ENCODE measurements around the gene CTTNBP2NL.
"Not testable (repeated sequence)": the region's sequence is repeated elsewhere in the genome, so short reads cannot be mapped to it uniquely, and the experiment has no call there.

Gene CTTNBP2NL

GRCh38 chr1:112423666-112424065 is 27.7 kb downstream of the CTTNBP2NL start:
- DNase-seq (ENCODE audit: low read depth): not testable (repeated sequence)

GRCh38 chr1:112429749-112430148 is 33.7 kb downstream of the CTTNBP2NL start:
- no peak for DNase-seq (ENCODE audit: low read depth)

- DNase-seq (ENCODE audit: low read depth): no peak
These were observed 35.0 kb downstream of the CTTNBP2NL start for GRCh38 chr1:112431038-112431437.

DNA sequence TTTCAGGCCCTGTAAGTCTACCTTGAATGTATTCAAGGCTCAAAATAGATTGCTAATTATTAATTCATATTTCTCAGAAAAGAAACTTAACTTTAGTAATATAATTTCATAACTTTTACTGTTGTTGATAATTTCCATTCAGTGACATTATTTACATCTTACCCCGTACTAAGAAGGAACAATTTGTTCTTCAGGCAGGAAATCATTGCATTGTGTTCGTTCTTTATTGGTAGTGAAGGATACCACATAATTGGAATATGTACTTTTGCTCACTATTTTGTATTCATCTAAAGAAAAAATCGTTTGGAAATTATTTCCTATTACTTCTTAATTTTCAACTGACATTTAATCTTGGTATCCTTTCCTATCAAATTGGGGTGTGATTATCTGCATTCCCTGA is 39.4 kb downstream of the CTTNBP2NL start:
- DNase-seq (ENCODE audit: low read depth): no peak

DNA sequence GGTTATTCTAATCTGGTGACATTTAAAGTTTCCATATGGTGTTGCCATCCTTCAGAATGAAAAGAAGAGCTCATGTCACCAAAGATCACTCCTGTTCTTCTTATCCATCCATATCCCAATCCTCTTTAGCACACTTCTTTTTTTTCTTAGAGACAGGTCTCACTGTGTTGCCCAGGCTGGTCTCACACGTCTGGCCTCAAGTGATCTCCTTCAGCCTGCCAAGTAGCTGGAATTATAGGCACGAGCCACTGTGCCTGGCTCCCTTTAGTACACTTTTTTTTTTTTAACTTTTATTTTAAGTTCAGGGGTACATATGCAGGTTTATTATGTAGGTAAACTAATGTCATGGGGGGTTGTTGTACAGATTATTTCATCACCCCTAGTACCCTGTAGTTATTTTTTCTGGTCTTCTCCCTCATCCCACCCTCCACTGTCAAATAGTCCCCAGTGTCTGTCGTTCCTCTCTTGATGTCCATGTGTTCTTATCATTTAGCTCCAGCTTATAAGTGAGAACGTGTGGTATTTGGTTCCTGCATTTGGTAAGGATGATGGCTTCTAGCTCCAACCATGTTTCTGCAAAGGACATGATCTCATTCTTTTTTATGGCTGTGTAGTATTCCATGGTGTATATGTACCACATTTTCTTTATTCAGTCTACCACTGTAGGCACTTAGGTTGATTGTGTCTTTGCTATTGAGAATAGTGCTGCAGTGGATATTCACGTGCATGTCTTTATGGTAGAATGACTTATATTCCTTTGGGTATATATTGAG is 40.6 kb downstream of the CTTNBP2NL start:
- no peak for DNase-seq (ENCODE audit: low read depth)

DNA sequence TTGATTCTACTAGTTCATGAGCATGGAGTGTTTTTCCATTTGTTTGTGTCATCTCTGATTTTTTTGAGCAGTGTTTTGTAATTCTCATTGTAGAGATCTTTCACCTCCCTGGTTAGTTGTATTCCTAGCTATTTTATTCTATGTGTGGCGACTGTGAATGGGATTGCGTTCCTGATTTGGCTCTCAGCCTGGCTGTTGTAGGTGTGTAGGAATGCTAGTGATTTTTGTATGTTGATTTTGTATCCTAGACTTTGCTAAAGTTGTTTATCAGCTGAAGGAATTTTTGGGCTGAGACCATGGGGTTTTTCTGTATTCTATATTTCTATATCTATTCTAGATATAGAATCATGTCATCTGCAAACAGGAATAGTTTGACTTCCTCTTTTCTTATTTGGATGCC is 42.1 kb downstream of the CTTNBP2NL start:
- not testable (repeated sequence) for DNase-seq (ENCODE audit: low read depth)

DNA sequence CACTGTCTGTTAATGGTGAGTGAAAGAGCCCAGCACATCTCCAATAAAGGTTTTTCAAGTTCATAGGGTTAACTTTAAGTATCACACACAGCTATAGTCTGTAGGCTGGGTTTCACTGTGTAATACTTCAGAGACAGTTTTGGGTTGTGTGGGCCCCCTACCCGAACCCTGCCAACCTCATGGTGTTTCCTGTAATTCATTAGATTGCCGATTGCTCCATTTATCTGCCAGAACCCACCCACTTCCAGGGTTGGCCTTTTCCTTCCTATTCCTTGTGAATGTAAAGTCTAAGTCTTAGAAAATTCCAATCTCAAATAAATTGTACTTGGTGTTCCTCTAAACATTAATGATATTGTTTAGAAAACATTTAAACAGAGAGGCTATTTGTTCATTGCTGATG is 43.6 kb downstream of the CTTNBP2NL start:
- DNase-seq (ENCODE audit: low read depth): no peak

DNA sequence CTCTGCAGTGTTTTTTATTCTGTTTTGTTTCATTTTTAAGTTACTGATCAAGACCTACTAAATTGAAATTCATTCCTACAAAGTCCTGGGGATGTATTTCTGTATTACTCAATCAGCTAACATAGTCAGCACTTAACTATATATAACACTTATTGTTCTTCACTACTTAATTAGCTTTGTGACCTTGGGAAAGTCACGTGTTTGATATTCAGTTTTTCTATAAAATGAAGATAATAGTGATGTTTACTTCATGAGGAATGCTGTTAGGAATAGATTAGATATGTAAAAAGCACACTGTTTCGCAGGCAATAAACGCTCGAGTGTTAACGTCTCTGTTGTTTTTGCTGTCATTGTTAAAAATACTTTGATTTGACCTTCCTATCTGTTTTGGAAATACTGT is 44.6 kb downstream of the CTTNBP2NL start:
- DNase-seq (ENCODE audit: low read depth): no peak

DNA sequence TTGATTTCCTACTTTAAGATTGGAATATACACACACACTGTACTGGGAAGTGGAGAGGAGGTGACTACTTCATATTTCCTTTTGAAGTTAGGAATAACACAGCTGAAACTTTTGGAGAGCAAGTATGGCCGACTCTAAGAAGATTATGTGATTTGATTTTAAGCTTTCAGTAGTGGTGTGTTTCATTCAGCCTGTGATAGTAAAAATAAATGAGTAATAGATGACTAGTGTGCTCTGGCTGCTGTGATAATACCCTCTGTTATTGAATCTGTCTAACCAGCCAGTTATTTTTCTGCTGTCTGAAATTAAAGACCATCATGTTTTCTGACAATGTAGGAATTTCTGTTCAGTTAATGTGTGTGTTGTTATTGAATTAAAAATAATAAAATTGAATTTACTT is 48.3 kb downstream of the CTTNBP2NL start:
- DNase-seq (ENCODE audit: low read depth): no peak

- no peak for DNase-seq (ENCODE audit: low read depth)
These were observed 49.6 kb downstream of the CTTNBP2NL start for GRCh38 chr1:112445596-112445995.

DNA sequence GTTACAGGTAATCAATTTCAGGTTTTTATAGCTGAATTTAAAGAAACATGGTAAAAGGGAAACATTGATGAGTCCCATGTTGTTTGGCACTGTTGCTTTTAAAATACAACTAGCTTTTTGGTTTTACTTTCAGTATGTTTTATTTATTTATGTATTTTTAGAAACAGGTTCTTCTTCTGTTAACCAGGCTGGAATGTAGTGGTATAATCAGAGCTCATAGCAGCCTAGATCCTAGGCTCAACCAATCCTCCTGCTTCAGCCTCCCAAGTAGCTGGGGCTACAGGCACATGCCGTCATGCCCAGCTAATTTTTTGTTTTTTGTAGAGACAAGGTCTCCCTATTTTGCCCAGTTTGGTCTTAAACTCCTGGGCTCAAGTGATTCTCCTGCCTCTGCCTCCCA is 50.4 kb downstream of the CTTNBP2NL start:
- DNase-seq (ENCODE audit: low read depth): no peak

GRCh38 chr1:112448904-112449629 is 53.1 kb downstream of the CTTNBP2NL start:
- no peak for DNase-seq (ENCODE audit: low read depth)

- no peak for DNase-seq (ENCODE audit: low read depth)
These were observed 53.6 kb downstream of the CTTNBP2NL start for GRCh38 chr1:112449630-112449983.

GRCh38 chr1:112450773-112451172 is 54.8 kb downstream of the CTTNBP2NL start:
- no peak for DNase-seq (ENCODE audit: low read depth)

DNA sequence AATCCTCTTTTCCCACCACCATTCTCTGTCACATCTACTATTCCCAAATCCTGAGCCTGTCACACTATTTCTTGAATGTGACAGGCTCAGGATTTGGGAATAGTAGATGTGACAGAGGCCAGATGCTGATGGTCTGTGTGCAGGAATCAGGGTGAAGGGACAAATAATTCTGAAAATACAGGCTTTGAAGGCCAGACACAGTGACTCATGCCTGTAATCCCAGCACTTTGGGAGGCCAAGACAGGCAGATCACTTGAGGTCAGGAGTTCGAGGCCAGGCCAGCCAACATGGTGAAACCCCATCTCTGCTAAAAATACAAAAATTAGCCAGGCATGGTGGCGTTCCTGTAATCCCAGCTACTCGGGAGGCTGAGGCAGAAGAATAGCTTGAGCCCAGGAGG is 55.3 kb downstream of the CTTNBP2NL start:
- not testable (repeated sequence) for DNase-seq (ENCODE audit: low read depth)

GRCh38 chr1:112453876-112454275 is 57.9 kb downstream of the CTTNBP2NL start:
- no peak for DNase-seq (ENCODE audit: low read depth)

DNA sequence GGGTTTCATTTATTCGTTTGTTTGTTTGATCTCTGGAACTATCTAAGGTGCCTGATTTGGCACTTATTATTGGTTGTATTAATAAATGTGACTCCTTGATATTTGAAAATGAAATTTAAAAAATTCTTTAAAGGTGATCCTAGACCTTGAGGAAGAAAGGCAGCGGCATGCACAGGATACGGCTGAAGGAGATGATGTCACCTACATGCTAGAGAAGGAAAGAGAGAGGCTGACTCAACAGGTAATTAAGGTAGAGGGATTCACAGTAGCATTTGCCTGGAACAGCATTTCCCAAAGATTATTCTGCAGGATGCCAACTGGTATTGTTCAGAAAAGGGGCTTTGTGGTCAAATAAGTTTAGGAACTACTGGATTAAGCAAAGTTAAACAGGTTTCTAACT is 58.3 kb downstream of the CTTNBP2NL start:
- no peak for DNase-seq (ENCODE audit: low read depth)

DNA sequence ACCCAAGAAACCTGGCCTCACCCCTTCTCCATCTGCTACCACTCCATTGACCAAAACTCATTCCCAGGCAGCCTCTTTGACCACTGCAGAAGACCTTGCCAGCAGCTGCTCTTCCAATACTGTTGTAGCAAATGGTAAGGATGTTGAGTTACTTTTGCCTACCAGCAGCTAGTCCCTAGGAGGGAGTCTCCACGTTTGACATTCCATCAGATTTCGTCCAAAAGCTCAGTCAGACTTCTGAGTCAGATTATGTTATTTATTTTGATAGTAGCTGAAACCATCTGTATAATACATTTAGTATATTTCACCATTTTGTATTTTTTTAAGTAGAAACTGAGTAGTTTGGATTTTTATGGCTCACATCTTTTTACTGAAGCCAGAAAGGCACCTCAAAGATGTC is 61.2 kb downstream of the CTTNBP2NL start:
- no peak for DNase-seq (ENCODE audit: low read depth)

GRCh38 chr1:112457955-112458354 is 61.9 kb downstream of the CTTNBP2NL start:
- DNase-seq (ENCODE audit: low read depth): no peak

DNA sequence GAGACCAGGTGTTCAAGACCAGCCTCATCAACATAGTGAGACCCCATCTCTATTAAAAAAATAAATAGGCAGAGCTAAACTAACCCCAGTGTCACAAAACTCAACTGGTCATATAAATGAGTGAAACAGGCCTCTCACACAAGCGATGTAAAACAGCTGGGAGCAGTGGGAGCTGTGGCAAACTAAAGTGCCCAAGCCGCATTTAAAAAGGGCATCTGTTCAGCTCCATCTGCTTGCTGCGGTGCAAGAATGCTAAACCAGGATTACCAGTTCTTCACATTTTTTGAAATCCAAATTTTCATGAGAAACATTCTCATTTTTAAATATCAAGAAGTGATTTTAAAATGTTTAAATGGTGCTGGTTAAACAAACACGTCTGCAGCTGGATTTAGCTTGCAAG is 62.7 kb downstream of the CTTNBP2NL start:
- no peak for DNase-seq (ENCODE audit: low read depth)

GRCh38 chr1:112460615-112461014 is 64.6 kb downstream of the CTTNBP2NL start:
- no peak for DNase-seq (ENCODE audit: low read depth)

DNA sequence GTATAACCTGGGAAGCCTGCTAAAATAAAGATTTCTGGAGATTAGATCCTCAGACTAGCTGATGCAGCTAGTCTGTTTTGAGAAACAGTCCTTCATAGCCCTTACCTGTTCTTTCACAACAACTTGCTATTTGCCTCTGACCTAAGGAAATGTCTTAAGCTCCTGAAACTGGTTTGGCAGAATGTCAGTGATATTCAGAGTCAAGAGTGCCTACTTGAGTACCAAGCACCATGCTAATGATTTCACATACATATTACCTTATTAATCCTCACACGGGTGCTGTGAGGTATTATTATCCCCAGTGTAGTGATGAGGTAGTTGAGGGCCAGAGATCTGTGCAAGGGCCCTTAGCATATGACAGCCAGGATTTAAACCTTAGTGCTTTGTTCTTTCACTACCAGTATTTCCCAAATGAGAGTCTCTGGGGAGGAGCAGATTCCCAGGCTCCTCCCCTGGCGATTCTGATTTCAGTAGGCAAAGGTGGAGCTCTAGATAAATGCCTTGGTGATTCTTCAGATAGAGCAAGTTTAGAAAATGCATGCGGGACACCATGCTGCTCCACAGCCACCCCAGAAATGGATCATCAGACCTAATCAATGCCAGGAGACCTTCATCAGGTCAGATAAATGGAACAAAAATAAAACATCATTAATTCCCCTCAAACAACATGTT is 65.3 kb downstream of the CTTNBP2NL start:
- DNase-seq (ENCODE audit: low read depth): no peak

DNA sequence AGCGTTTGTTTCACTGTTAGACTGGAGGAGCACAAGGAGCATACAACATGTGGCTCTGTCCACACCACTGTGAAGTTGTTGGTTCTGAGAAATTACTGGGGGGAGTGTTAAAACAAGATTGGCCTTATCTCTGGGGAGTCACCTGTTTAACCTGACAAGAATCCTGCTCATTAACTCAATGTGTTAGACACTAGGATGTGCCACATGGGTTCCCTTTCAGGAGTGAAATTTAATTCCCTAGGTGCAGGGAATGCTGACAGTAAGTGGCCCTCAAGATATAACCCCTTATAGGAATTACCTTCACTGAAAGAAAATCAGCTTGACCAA is 66.9 kb downstream of the CTTNBP2NL start:
- DNase-seq (ENCODE audit: low read depth): no peak

Data from T-helper 22 cell (primary cell).